H9 (cell line): ENCODE data around the gene TRAF7. TPM values are rescaled to one million over a fixed set of nuclear protein-coding genes. Genes with fewer than 3 reads are reported as not detected.

ENCODE experiments used
- DNase-seq: peaks from one replicate; pipeline ENCODE4 v3.0.0-alpha.2; 2017
- H2AFZ ChIP-seq: one replicate; pipeline ENCODE4 v1.6.1; 2013; ENCODE audit warnings: mild to moderate bottlenecking, low read length, control low read depth, moderate library complexity
- H2AK5ac ChIP-seq: 2 replicates; pipeline ENCODE4 v1.6.1; 2013; ENCODE audit warnings: low read length, control low read depth, mixed read lengths; ENCODE audit not compliant: insufficient read length
- H2BK120ac ChIP-seq: one replicate; pipeline ENCODE4 v1.6.1; 2013; ENCODE audit warnings: low read depth, mild to moderate bottlenecking, low read length, control low read depth, inconsistent platforms; ENCODE audit not compliant: poor library complexity, severe bottlenecking
- H2BK12ac ChIP-seq: 2 replicates; pipeline ENCODE4 v1.6.1; 2013; ENCODE audit warnings: low read length, control low read depth, mixed read lengths, low read depth; ENCODE audit not compliant: insufficient read length
- H2BK15ac ChIP-seq: 2 replicates; pipeline ENCODE4 v1.6.1; 2013; ENCODE audit warnings: low read depth, low read length, control low read depth
- H2BK20ac ChIP-seq: one replicate; pipeline ENCODE4 v1.6.1; 2013; ENCODE audit warnings: low read depth, mild to moderate bottlenecking, low read length, control low read depth, inconsistent platforms; ENCODE audit not compliant: poor library complexity, severe bottlenecking
- H2BK5ac ChIP-seq: 2 replicates; pipeline ENCODE4 v1.6.1; 2013; ENCODE audit warnings: low read length, control low read depth, mixed read lengths; ENCODE audit not compliant: insufficient read length
- H3K14ac ChIP-seq: 2 replicates; pipeline ENCODE4 v1.6.1; 2013; ENCODE audit warnings: low read length, control low read depth; ENCODE audit not compliant: insufficient read depth
- H3K18ac ChIP-seq: 2 replicates; pipeline ENCODE4 v1.6.1; 2013; ENCODE audit warnings: low read depth, mild to moderate bottlenecking, mixed read lengths, low read length, control low read depth; ENCODE audit not compliant: insufficient read length
- H3K23ac ChIP-seq: 2 replicates; pipeline ENCODE4 v1.6.1; 2013; ENCODE audit warnings: low read length, control low read depth, mixed read lengths, low read depth; ENCODE audit not compliant: insufficient read length
- H3K23me2 ChIP-seq: 2 replicates; pipeline ENCODE4 v1.6.1; 2013; ENCODE audit warnings: low read depth, mild to moderate bottlenecking, mixed read lengths, low read length, control low read depth; ENCODE audit not compliant: insufficient read length, poor library complexity, severe bottlenecking
- H3K27ac ChIP-seq: 2 replicates; pipeline ENCODE4 v1.5.1; 2013; ENCODE audit warnings: low read length, control low read depth, mixed read lengths, low read depth; ENCODE audit not compliant: insufficient read length
- H3K27me3 ChIP-seq: 2 replicates; pipeline ENCODE4 v1.6.1; 2013; ENCODE audit warnings: low read length, control low read depth, inconsistent platforms; ENCODE audit not compliant: insufficient read depth
- H3K4ac ChIP-seq: 2 replicates; pipeline ENCODE4 v1.6.1; 2013; ENCODE audit warnings: low read depth, mild to moderate bottlenecking, control low read depth, inconsistent platforms, low read length, moderate library complexity
- H3K4me1 ChIP-seq: 2 replicates; pipeline ENCODE4 v1.6.1; 2013; ENCODE audit warnings: low read length, control low read depth, inconsistent platforms; ENCODE audit not compliant: insufficient read depth
- H3K4me2 ChIP-seq: 2 replicates; pipeline ENCODE4 v1.6.1; 2013; ENCODE audit warnings: low read length, control low read depth, mixed read lengths; ENCODE audit not compliant: insufficient read length, insufficient read depth
- H3K56ac ChIP-seq: 2 replicates; pipeline ENCODE4 v1.6.1; 2013; ENCODE audit warnings: low read depth, mild to moderate bottlenecking, mixed read lengths, low read length, control low read depth; ENCODE audit not compliant: insufficient read length
- H3K79me1 ChIP-seq: 2 replicates; pipeline ENCODE4 v1.6.1; 2013; ENCODE audit warnings: low read depth, mild to moderate bottlenecking, moderate library complexity, low read length, control low read depth, inconsistent platforms; ENCODE audit not compliant: insufficient read depth, poor library complexity, severe bottlenecking
- H3K79me2 ChIP-seq: 2 replicates; pipeline ENCODE4 v1.6.1; 2013; ENCODE audit warnings: low read length, control low read depth, inconsistent platforms; ENCODE audit not compliant: insufficient read depth
- H3K9ac ChIP-seq: 2 replicates; pipeline ENCODE4 v1.6.1; 2013; ENCODE audit warnings: low read length, control low read depth, mixed read lengths; ENCODE audit not compliant: insufficient read length; ENCODE audit errors: extremely low read depth
- H3K9me3 ChIP-seq: one replicate; pipeline ENCODE4 v1.6.1; 2013; ENCODE audit warnings: low read depth, low read length, inconsistent platforms; ENCODE audit not compliant: control insufficient read depth
- H3T11ph ChIP-seq: one replicate; pipeline ENCODE4 v1.6.1; 2013; ENCODE audit warnings: mild to moderate bottlenecking, low read length, control low read depth, inconsistent platforms
- H4K20me1 ChIP-seq: one replicate; pipeline ENCODE4 v1.6.1; 2013; ENCODE audit not compliant: control insufficient read depth, insufficient read length, insufficient read depth
- H4K5ac ChIP-seq: 2 replicates; pipeline ENCODE4 v1.6.1; 2013; ENCODE audit warnings: low read depth, mild to moderate bottlenecking, mixed read lengths, low read length, control low read depth; ENCODE audit not compliant: insufficient read length
- H4K8ac ChIP-seq: replicated peaks from 2 replicates; pipeline ENCODE4 v1.6.1; 2013; ENCODE audit warnings: low read length, control low read depth, mixed read lengths, low read depth; ENCODE audit not compliant: insufficient read length
- H4K91ac ChIP-seq: 2 replicates; pipeline ENCODE4 v1.6.1; 2013; ENCODE audit warnings: low read depth, mild to moderate bottlenecking, moderate library complexity, mixed read lengths, low read length, control low read depth; ENCODE audit not compliant: insufficient read length
- H3K27ac Mint-ChIP-seq, 3 experiments: 2 replicates in 2 of 3; 3 replicates in 1 of 3; pipeline ENCODE4 v1.8.0; 2020 to 2021; ENCODE audit warnings: mixed read lengths in 3 of 3, mild to moderate bottlenecking in 1 of 3, moderate library complexity in 1 of 3
- H3K27me3 Mint-ChIP-seq: 2 replicates; pipeline ENCODE4 v1.8.0; 2021; ENCODE audit warnings: low read depth, mild to moderate bottlenecking, moderate library complexity, mixed read lengths
- H3K36me3 Mint-ChIP-seq, 3 experiments: 2 replicates in 2 of 3; 3 replicates in 1 of 3; pipeline ENCODE4 v1.8.0; 2020 to 2021; ENCODE audit warnings: low read depth in 3 of 3, mixed read lengths in 3 of 3; ENCODE audit not compliant: insufficient read depth in 1 of 3
- H3K4me1 Mint-ChIP-seq, 2 experiments: 2 replicates each; pipeline ENCODE4 v1.8.0; 2020; ENCODE audit warnings: mixed read lengths in 2 of 2
- H3K4me3 Mint-ChIP-seq, 2 experiments: 2 replicates in 1 of 2; 3 replicates in 1 of 2; pipeline ENCODE4 v1.8.0; 2020 to 2021; ENCODE audit warnings: mild to moderate bottlenecking in 2 of 2, mixed read lengths in 2 of 2, moderate library complexity in 1 of 2
- H3K9me3 Mint-ChIP-seq, 2 experiments: 2 replicates in 1 of 2; 3 replicates in 1 of 2; pipeline ENCODE4 v1.8.0; 2020; ENCODE audit warnings: mild to moderate bottlenecking in 2 of 2, mixed read lengths in 2 of 2, moderate library complexity in 1 of 2
- CTCF ChIP-seq: fragments of 200-600 bp; sonication (generic); conservative IDR thresholded peaks from 3 replicates; pipeline ENCODE4 v1.8.0; 2021; ENCODE audit warnings: antibody characterized with exemption, mild to moderate bottlenecking
- WGBS: extraction: QIAGEN DNeasy Blood & Tissue Kit; methylation state at CpG from one replicate; pipeline ENCODE4 v1.1.7; 2013; ENCODE audit warnings: missing lambda C conversion rate, low lambda C conversion rate, mixed read lengths; ENCODE audit not compliant: insufficient read length; ENCODE audit errors: extremely low coverage; 5-methylcytosine and 5-hydroxymethylcytosine counted together
- total RNA-seq: library from RNA; stranded (reverse); gene quantifications from 2 replicates; pipeline ENCODE4 v1.2.1, GENCODE V29; 2021

The TRAF7 gene
- total RNA-seq, 1 experiment from 2014 or later = 108 TPM

DNA sequence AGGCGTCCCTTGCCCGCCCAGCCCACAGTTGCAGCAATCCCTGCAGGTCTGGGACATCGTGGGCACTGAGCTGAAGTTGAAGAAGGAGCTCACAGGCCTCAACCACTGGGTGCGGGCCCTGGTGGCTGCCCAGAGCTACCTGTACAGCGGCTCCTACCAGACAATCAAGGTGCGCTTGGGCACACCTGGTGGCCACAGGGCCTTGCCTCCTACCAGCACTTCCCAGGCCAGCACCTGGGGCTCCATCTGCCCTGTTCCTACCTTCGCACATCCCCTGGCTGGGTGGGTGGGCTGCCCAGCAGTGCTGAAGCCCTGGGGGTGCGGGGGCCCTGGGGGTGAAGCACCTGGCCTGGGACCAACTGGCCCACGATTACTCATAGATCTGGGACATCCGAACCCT, 19.9 kb downstream of the TRAF7 start:
- Mint-ChIP-seq H3K36me3 (peaks cover 11 to 44% (median 41%) of the 10 kb centered on the region in 3 experiments), H3K9me3 (no peaks in the 10 kb centered on the region), H3K27me3 (no peaks in the 10 kb centered on the region), H3K4me1 (no peaks in the 10 kb centered on the region), H3K4me3 (no peak overlapping the region), H3K27ac (no peak overlapping the region)
- WGBS = no CpG with 5 or more reads among the region's 10 CpGs
- no peaks in the 10 kb centered on the region for H3K79me1 ChIP-seq
- no peak overlapping the region for H4K8ac ChIP-seq
- no peak overlapping the region for H2BK15ac ChIP-seq
- no peak overlapping the region for H3K4ac ChIP-seq
- H2AFZ ChIP-seq = no peak overlapping the region
- H3K18ac ChIP-seq = no peak overlapping the region
- no peak overlapping the region for H3K9ac ChIP-seq
- H3K4me2 ChIP-seq = no peak overlapping the region
- no peak overlapping the region for H4K91ac ChIP-seq
- no peaks in the 10 kb centered on the region for H3K27me3 ChIP-seq
- H2BK120ac ChIP-seq = no peak overlapping the region
- H2AK5ac ChIP-seq = no peak overlapping the region
- H3T11ph ChIP-seq = no peak overlapping the region
- no peak overlapping the region for H2BK20ac ChIP-seq
- no peak overlapping the region for H2BK5ac ChIP-seq
- H3K23ac ChIP-seq = no peak overlapping the region
- no peak overlapping the region for H4K5ac ChIP-seq
- H3K56ac ChIP-seq = no peak overlapping the region
- no peak for TF ChIP-seq CTCF
- no peak for DNase-seq
- H2BK12ac ChIP-seq = no peak overlapping the region
- H3K9me3 ChIP-seq = no peaks in the 10 kb centered on the region
- peaks cover 4% of the 10 kb centered on the region for H3K23me2 ChIP-seq
- no peak overlapping the region for H3K14ac ChIP-seq
- no peaks in the 10 kb centered on the region for H4K20me1 ChIP-seq
- no peaks in the 10 kb centered on the region for H3K79me2 ChIP-seq
- no peaks in the 10 kb centered on the region for H3K4me1 ChIP-seq
- no peak overlapping the region for H3K27ac ChIP-seq
